Fibroblast of villous mesenchyme (primary cell): ENCODE results near the gene MRPL11. TPM values are rescaled to one million over a fixed set of nuclear protein-coding genes. Genes with fewer than 3 reads are reported as not detected.
"Not testable (repeated sequence)": the region's sequence is repeated elsewhere in the genome, so short reads cannot be mapped to it uniquely, and the experiment has no call there.

ENCODE experiments used
- DNase-seq: peaks from one replicate; pipeline ENCODE4 v3.0.0-alpha.2; 2010; ENCODE audit warnings: low read depth
- H3K4me3 ChIP-seq: 2 replicates; pipeline ENCODE4 v1.5.1; 2011; ENCODE audit warnings: low read depth, mild to moderate bottlenecking, low read length
- CTCF ChIP-seq: IDR thresholded peaks from 2 replicates; pipeline ENCODE4 v1.5.1; 2012; ENCODE audit warnings: low read depth, mild to moderate bottlenecking, low read length; ENCODE audit not compliant: insufficient read depth
- total RNA-seq: library from RNA; depleted of rRNA; stranded (reverse); fragments of >200 nt; gene quantifications from 2 replicates; pipeline ENCODE4 v1.2.3, GENCODE V29; 2012

Gene MRPL11
- total RNA-seq, 1 donor: 38.0 TPM

- no peak for TF ChIP-seq CTCF
- H3K4me3 ChIP-seq: peak within 1 kb of the TSS; percentile 70
- peak; percentile 94 for DNase-seq
These were observed 27.8 kb upstream of the MRPL11 start, which contains the start of gene PELI3 for GRCh38 chr11:66466225-66467033. Gene PELI3 (plus strand): TSS chr11:66466905. CDS start chr11:66468129, 1,224 bp downstream.

- peak overlapping the region; percentile 70 for H3K4me3 ChIP-seq
- no peak for TF ChIP-seq CTCF
- DNase-seq: no peak
These were observed 27.0 kb upstream of the MRPL11 start for GRCh38 chr11:66465373-66466224.

- no peak overlapping the region for H3K4me3 ChIP-seq
- TF ChIP-seq CTCF: no peak
- DNase-seq: no peak
These were observed 26.3 kb upstream of the MRPL11 start for GRCh38 chr11:66464916-66465315.

GRCh38 chr11:66464116-66464515 is 25.5 kb upstream of the MRPL11 start:
- H3K4me3 ChIP-seq, DNase-seq: not testable (repeated sequence)

GRCh38 chr11:66462911-66463310 is 24.3 kb upstream of the MRPL11 start:
- TF ChIP-seq CTCF: no peak
- DNase-seq: no peak
- H3K4me3 ChIP-seq: no peak overlapping the region

GRCh38 chr11:66462010-66462409 is 23.4 kb upstream of the MRPL11 start:
- DNase-seq: no peak
- no peak for TF ChIP-seq CTCF
- no peak overlapping the region for H3K4me3 ChIP-seq

GRCh38 chr11:66459138-66459778 is 20.6 kb upstream of the MRPL11 start:
- TF ChIP-seq CTCF: no peak
- peak; percentile 11 for DNase-seq

More at GRCh38 chr11:66459138-66459778, 20.6 kb upstream of the MRPL11 start:
- H3K4me3 ChIP-seq: no peak overlapping the region
